BE2C (cell line): ENCODE results near the gene GPER1.

Experiments used
- DNase-seq: peaks from one replicate; pipeline ENCODE4 v3.0.0-alpha.2; 2020
- H3K27me3 ChIP-seq: fragments of 250-450 bp; sonication (Bioruptor Pico); 2 replicates; pipeline ENCODE4 v1.5.1; 2020; ENCODE audit warnings: mild to moderate bottlenecking
- H3K36me3 ChIP-seq: fragments of 250-450 bp; sonication (Bioruptor Pico); 2 replicates; pipeline ENCODE4 v1.5.1; 2020; ENCODE audit warnings: mild to moderate bottlenecking
- H3K4me1 ChIP-seq: fragments of 250-450 bp; sonication (Bioruptor Pico); 2 replicates; pipeline ENCODE4 v1.5.1; 2020
- H3K4me3 ChIP-seq: 2 replicates; pipeline ENCODE4 v1.5.1; 2011; ENCODE audit warnings: low read depth, low read length
- H3K9me3 ChIP-seq: fragments of 250-450 bp; sonication (Bioruptor Pico); 2 replicates; pipeline ENCODE4 v1.5.1; 2020
- TF ChIP-seq, protein P1 (sequence below): IDR thresholded peaks from 2 replicates; pipeline ENCODE4 v1.5.1; 2012; ENCODE audit warnings: mild to moderate bottlenecking, low read depth, low read length

Gene GPER1

DNA sequence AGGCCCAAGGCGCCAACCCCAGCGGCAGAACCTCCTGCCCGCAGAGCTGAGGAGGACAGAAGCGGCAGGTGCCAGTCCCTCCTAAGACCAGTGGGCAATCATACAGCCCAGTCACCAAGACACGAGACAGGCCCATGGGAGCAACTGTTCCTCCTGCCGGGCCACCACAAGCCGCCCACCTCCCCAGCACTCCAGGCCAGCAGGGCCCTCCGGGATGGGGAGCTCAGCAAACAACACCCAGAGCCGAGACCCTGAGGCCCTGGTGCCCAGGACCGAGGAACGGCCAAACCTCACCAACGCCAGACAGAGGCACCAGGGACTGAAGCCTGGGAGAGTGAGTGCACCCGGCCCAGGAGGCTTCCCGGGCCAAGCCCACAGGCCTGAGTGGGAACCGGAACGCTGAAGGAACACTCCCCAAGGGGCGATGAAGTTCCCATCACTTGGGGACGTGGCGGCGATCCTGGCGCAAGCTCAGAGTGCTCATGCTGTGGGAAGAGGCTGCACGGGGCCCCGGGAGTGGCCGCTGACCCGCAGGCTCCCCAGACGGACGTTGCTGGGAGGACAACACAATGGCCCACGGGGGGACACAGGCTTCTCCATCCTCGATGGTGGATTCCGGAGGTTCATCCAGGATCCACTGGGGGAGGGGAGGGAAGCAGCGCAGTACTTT lies 35.1 kb downstream of the GPER1 start:
- Histone ChIP-seq H3K4me1 (no peaks in the 10 kb centered on the region; the same call in 1 of the 2 replicates), H3K9me3 (no peaks in the 10 kb centered on the region), H3K36me3 (peaks cover 10% of the 10 kb centered on the region), H3K27me3 (no peaks in the 10 kb centered on the region), H3K4me3 (no peak overlapping the region)
- no peak for DNase-seq
- TF ChIP-seq, protein P1, sequence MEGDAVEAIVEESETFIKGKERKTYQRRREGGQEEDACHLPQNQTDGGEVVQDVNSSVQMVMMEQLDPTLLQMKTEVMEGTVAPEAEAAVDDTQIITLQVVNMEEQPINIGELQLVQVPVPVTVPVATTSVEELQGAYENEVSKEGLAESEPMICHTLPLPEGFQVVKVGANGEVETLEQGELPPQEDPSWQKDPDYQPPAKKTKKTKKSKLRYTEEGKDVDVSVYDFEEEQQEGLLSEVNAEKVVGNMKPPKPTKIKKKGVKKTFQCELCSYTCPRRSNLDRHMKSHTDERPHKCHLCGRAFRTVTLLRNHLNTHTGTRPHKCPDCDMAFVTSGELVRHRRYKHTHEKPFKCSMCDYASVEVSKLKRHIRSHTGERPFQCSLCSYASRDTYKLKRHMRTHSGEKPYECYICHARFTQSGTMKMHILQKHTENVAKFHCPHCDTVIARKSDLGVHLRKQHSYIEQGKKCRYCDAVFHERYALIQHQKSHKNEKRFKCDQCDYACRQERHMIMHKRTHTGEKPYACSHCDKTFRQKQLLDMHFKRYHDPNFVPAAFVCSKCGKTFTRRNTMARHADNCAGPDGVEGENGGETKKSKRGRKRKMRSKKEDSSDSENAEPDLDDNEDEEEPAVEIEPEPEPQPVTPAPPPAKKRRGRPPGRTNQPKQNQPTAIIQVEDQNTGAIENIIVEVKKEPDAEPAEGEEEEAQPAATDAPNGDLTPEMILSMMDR = no peak

DNA sequence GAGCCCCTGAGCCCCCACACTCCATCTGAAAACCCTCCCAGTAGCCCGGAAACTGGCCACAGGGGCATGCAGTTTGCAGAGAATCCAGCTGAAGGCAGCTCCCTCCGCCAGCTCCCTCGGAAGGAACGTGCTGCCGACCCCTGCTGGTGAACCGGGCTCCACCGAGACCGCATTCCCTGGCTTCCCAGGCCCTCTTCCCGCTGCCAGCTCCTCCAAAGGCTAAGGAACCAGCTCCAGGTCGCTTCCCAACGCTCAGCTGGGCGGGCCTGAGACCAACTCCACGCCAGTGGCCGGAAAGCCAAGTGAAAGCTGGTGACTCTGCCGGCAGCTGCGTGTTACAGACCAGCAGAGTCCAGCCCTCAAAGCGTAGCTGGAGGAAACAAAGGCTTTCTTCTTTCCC lies 35.8 kb downstream of the GPER1 start:
- Histone ChIP-seq H3K27me3 (no peaks in the 10 kb centered on the region), H3K4me1 (no peaks in the 10 kb centered on the region; the same call in 1 of the 2 replicates), H3K9me3 (no peaks in the 10 kb centered on the region), H3K36me3 (peaks cover 10% of the 10 kb centered on the region), H3K4me3 (no peak overlapping the region)
- DNase-seq = peak; percentile 85
- TF ChIP-seq, protein P1 = peak; percentile 74

DNA sequence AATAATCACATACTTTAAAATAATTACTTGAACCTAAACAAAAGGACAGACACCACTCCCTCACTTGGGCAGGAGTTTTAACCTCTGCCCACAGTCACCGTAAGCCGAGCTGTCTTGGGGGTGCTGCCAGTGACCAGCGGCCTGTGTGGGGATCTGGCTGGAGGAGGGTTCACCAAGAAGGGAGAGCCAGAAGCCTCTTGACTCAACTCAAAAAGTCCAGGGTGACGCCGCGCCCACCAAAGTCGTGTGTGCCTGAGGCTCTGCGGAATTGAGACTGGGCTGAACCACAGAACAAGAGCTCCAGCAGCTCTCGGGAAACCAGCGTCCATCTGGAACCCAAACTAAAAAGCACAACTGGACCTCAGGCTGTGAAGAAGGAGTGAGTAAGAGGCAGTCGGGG lies 36.3 kb downstream of the GPER1 start:
- H3K27me3 ChIP-seq = no peaks in the 10 kb centered on the region
- H3K4me1 ChIP-seq = no peaks in the 10 kb centered on the region; the same call in 1 of the 2 replicates
- H3K9me3 ChIP-seq = no peaks in the 10 kb centered on the region
- DNase-seq = no peak
- H3K4me3 ChIP-seq = no peak overlapping the region
- TF ChIP-seq, protein P1 = no peak
- H3K36me3 ChIP-seq = peaks cover 10% of the 10 kb centered on the region

DNA sequence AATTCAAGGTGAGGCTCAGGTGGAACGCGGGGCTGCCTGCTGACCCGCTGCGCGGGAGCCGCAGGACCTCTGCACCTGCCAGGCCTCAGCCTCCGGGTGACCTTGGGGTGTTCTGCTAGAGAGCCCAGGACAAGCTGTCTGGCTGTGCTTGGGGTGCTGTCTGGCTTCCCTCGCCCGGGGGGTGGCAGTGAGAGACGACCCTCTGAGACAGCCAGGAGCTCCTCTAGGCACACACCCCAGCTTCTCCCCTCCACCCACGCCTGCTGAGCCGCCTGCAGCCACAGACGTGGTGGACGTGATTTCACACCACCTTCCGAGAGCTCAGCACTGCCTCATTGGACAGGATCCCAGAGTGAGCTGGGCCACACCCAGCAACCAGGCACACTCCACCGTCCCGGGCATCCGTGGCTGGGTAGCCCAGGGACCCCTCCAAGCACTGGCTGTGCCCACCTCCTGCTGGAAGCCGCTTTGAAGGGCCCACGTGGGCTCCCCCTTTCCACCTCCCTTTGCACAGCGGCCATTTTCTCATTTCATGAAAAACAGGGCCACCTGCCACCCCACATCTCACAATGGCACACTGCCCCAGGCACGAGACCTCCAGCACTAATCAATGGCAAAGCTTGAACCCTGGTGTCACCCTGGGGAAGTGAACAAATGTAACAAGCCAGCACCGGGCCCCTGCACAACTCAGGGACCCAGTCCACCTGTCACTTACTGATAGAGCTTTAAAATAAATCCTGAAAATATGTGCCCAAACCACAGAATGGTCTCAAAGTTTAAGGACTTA lies 37.1 kb downstream of the GPER1 start:
- Histone ChIP-seq H3K36me3 (peaks cover 12% of the 10 kb centered on the region), H3K4me1 (no peaks in the 10 kb centered on the region; the same call in 1 of the 2 replicates), H3K9me3 (no peaks in the 10 kb centered on the region), H3K4me3 (no peak overlapping the region), H3K27me3 (no peaks in the 10 kb centered on the region)
- TF ChIP-seq, protein P1 = no peak
- no peak for DNase-seq

DNA sequence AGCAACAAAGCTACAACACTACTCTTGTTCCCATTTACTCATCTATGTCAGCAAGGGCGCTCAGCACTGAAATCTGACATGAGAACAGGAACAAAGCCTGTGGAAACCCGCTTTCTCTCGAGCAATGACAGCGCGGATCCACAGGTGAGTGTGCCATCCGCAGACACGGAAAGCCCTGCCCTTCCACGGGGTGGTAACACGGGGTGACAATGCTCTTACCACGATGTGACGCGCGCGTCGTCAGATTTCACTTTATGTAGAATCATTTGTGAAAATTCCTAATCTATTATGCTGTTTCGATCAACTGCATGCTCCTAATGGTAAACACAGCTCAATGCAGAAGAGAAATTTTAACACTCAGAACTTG lies 37.7 kb downstream of the GPER1 start:
- peaks cover 14% of the 10 kb centered on the region for H3K36me3 ChIP-seq
- DNase-seq = no peak
- no peaks in the 10 kb centered on the region for H3K9me3 ChIP-seq
- H3K27me3 ChIP-seq = no peaks in the 10 kb centered on the region
- H3K4me3 ChIP-seq = no peak overlapping the region
- TF ChIP-seq, protein P1 = no peak
- H3K4me1 ChIP-seq = no peaks in the 10 kb centered on the region; the same call in 1 of the 2 replicates

DNA sequence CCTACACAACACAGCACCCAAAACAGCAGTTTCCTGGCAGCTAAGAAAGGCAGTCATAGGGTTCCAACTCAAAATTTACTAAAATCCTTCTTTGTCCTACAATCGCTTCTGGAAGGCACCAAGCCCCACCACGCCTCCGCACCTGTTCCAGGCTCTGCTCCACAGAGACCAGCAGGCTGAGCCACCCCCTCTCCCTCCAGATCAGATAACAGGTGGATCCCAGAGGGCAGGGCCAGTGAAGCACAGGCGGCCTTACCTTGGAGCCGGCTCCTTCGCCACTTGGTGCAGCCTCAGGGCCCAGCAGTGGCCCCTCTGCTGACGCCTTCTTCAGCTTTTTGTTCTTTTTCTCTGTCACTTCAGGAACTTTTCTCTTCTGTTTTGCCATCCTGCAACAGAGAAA lies 39.1 kb downstream of the GPER1 start:
- no peak overlapping the region for H3K4me3 ChIP-seq
- H3K36me3 ChIP-seq = peaks cover 14% of the 10 kb centered on the region
- H3K27me3 ChIP-seq = no peaks in the 10 kb centered on the region
- DNase-seq = no peak
- no peaks in the 10 kb centered on the region for H3K9me3 ChIP-seq
- H3K4me1 ChIP-seq = no peaks in the 10 kb centered on the region; the same call in 1 of the 2 replicates
- TF ChIP-seq, protein P1 = no peak
